Transverse colon (tissue), 4 donors: ENCODE data around the gene BANP. TPM values are rescaled to one million over a fixed set of nuclear protein-coding genes. Genes with fewer than 3 reads are reported as not detected.

Experiments used
- DNase-seq: peaks from one replicate; pipeline ENCODE4 v3.0.0-alpha.2; 2019
- H3K27ac ChIP-seq, 4 donors: fragments of 200-600 bp; sonication (generic); 2 replicates each; pipeline ENCODE4 v1.5.1; 2016 to 2018; ENCODE audit warnings: inconsistent platforms in 4 of 4
- H3K27me3 ChIP-seq: fragments of 200-600 bp; sonication (generic); 2 replicates; pipeline ENCODE4 v1.5.1; 2017; ENCODE audit warnings: inconsistent platforms
- H3K36me3 ChIP-seq, 4 donors: fragments of 200-600 bp; sonication (generic); 2 replicates each; pipeline ENCODE4 v1.5.1; 2017 to 2019; ENCODE audit warnings: inconsistent platforms in 4 of 4
- H3K4me1 ChIP-seq, 4 donors: fragments of 200-600 bp; sonication (generic); 2 replicates each; pipeline ENCODE4 v1.5.1; 2017 to 2020; ENCODE audit warnings: inconsistent platforms in 4 of 4
- H3K4me3 ChIP-seq, 4 donors: fragments of 200-600 bp; sonication (generic); 1 replicate in 1 of 4; 2 replicates in 3 of 4; pipeline versions ENCODE4 v1.5.1 to v1.6.1; 2017 to 2019; ENCODE audit warnings: inconsistent platforms in 4 of 4
- H3K9me3 ChIP-seq, 2 donors: fragments of 200-600 bp; sonication (generic); 2 replicates each; pipeline ENCODE4 v1.5.1; 2017 to 2019; ENCODE audit warnings: inconsistent platforms in 2 of 2
- CTCF ChIP-seq, 5 experiments: fragments of 200-600 bp in 3 of 5; fragments of 450-650 bp in 2 of 5; sonication (generic) in 3 of 5; IDR thresholded peaks; 1 replicate in 2 of 5; 2 replicates in 3 of 5; pipeline ENCODE4 v1.5.1; 2016 to 2017; ENCODE audit warnings: antibody characterized with exemption in 5 of 5, inconsistent platforms in 3 of 5, mild to moderate bottlenecking in 2 of 5, moderate library complexity in 1 of 5
- EP300 ChIP-seq: sonication (generic); formaldehyde crosslinking; IDR thresholded peaks from one replicate; pipeline ENCODE4 v1.6.1; 2017; ENCODE audit warnings: antibody characterized with exemption, low read depth
- POLR2A ChIP-seq: fragments of 450-650 bp; IDR thresholded peaks from one replicate; pipeline ENCODE4 v1.6.1; 2016; ENCODE audit warnings: antibody characterized with exemption, mild to moderate bottlenecking, moderate library complexity
- POLR2AphosphoS5 ChIP-seq, 3 donors: sonication (generic); formaldehyde crosslinking; IDR thresholded peaks; one replicate each; pipeline ENCODE4 v1.6.1; 2016; ENCODE audit warnings: antibody characterized with exemption in 3 of 3
- WGBS, 2 donors: methylation state at CpG; one replicate each; pipeline ENCODE4 v1.1.5; 2018; ENCODE audit warnings: low coverage in 1 of 2; 5-methylcytosine and 5-hydroxymethylcytosine counted together
- in situ Hi-C, 4 donors: fragments of 200-750 bp; cut with MboI; loops; one replicate each; pipeline versions ENCODE4 v1.15.0 to v1.15.1; 2017; ENCODE audit warnings: low sequenced_read_pairs in 3 of 4, low pct_ligation_motif_present in 1 of 4, low pct_unique_long_range_greater_than_20kb in 1 of 4
- intact Hi-C: fragments of 100-400 bp; cut with DNase I; formaldehyde crosslinking; loops from one replicate; pipeline ENCODE4 v1.15.1; 2023; ENCODE audit warnings: low total_unique reads
- total RNA-seq, 4 donors: library from RNA; depleted of rRNA; stranded (reverse); fragments of >200 nt; gene quantifications; one replicate each; pipeline ENCODE4 v1.1.0, GENCODE V29; 2016

BANP gene
- total RNA-seq, 4 donors from 2014 or later, result 15.3 to 25.1 (median 18.7) TPM

DNA sequence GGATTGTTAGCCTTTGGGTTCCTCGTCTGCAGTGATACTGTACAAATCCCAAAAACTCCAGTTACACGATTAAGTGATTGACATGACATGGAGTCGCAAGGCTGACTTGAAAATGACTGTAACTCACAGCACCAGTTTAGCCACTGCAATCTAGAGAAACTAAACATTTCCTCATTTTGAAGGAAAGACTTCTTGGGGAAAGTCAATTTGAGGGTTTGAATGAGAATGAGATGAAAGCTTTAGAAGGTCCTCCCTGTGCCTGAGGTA, 4.8 kb downstream of the BANP start:
- H3K4me3 ChIP-seq, result no peak overlapping the region
- H3K9me3 ChIP-seq, result no peaks in the 10 kb centered on the region
- peaks cover 16 to 41% (median 37%) of the 10 kb centered on the region in 4 donors for H3K4me1 ChIP-seq
- intact Hi-C loops (no loop called here), in situ Hi-C loops (no loop called here)
- no peaks in the 10 kb centered on the region for H3K27me3 ChIP-seq
- TF ChIP-seq POLR2AphosphoS5 (IDR thresholded peaks at IDR 0.05), result no peak
- TF ChIP-seq EP300, result no peak
- no peak for TF ChIP-seq CTCF (IDR thresholded peaks at IDR 0.05)
- 69% methylated on average over 3 of the region's 3 CpGs; no CpG with 5 or more reads in 1 of the 2 donors for WGBS, 2 donors
- DNase-seq, result no peak
- H3K27ac ChIP-seq, result peak overlapping the region; percentile 50 to 98 (median 54)
- H3K36me3 ChIP-seq, result no peaks in the 10 kb centered on the region

DNA sequence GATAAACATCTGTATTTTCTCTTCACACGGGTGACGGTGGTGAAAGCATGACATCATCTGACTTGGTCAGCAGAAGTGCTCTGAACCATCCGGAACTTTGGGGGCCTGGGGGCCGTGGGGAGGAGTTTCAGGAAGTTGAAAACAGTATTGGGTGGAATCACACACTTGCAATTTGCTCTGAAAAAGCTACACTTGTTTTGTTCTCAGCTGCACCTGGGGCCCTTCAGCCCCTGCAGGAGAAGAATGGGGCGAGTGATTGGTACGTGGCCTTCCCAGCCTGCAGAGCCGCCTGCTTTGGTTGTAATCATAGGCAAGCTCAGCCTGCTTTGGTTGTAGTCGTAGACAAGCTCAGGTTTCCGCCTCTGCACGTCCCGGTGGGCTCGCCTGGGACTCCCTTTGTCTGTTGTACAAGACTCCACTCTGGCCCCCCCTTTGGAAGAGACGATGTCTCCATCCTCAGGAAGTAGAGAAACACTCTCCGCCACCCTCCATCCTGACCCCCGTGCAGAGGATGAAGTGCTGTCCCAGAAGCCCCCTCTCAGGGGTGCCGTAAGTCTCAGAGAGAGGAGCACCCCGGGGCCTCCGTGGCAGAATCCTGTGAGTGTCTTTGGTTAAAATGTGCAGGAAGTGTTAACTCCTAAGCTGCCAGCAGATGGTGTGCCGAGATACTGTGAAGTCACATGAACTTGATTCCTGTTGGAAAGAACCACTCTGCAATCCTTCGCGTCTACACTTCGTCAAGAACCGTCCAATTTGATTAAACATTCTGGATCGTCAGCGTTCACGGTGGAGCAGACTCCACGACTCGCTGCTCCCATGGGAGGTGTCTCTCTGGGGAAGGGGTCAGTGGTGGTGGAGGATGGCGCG, 5.4 kb downstream of the BANP start:
- intact Hi-C loops, result no loop called here
- DNase-seq, result peak; percentile 53
- 19 to 61% methylated on average over 4 to 30 of the region's 30 CpGs for WGBS, 2 donors

DNA sequence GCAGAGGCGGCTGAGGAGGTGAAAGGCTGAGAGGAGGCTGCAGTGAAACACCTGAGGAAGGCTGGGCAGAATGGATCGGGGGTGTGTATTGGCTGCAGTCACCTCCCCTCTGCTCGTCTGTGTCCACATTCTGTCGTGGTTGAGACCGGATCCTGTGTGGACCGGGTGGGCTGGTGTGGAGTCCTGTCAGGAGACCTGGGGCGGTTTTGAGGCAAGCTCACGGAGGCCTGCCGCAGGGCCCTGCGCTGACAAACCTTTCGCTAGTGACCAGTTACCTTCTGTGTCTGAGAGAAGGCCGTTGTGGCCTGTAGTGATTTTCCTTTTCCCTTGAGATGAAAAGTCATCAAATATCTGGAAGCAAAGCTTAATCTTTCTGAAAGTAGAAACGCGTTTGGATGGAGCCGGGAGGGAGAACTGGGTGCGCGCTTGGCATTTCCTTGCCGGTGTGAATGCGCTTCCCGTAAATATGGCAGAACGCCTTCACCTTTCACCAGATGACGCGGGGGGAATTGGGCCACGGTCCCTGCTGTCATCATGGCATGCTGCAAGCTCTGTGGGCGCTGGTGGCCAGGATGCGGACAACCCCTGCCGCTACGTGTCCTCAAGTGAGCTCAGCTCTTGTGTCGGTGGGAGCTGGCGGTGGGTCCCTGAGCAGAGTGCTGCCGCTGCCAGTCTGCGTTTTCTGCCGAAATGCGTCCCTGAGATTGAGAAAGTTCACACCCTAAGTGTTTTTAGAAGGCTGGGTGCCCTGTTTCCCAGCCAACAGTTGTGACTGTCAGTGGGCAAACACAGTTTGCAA, 6.3 kb downstream of the BANP start:
- in situ Hi-C loops, result no loop called here
- Histone ChIP-seq H3K4me3 (no peak overlapping the region), H3K27ac (peak overlapping the region in 1 of 4 donors; percentile 50), H3K27me3 (no peaks in the 10 kb centered on the region), H3K4me1 (peaks cover 12 to 37% (median 31%) of the 10 kb centered on the region in 4 donors), H3K36me3 (no peaks in the 10 kb centered on the region), H3K9me3 (no peaks in the 10 kb centered on the region)
- 80 to 94% methylated on average over 1 to 34 of the region's 34 CpGs for WGBS, 2 donors
- intact Hi-C loops, result no loop called here
- DNase-seq, result no peak
- TF ChIP-seq CTCF (IDR thresholded peaks at IDR 0.05), result no peak
- TF ChIP-seq POLR2AphosphoS5 (IDR thresholded peaks at IDR 0.05), result no peak
- no peak for TF ChIP-seq EP300
- no peak for TF ChIP-seq POLR2A

More for the DNA sequence above, 5.4 kb downstream of the BANP start:
- Histone ChIP-seq H3K4me3 (no peak overlapping the region), H3K27me3 (no peaks in the 10 kb centered on the region), H3K36me3 (no peaks in the 10 kb centered on the region), H3K4me1 (peaks cover 16 to 41% (median 37%) of the 10 kb centered on the region in 4 donors), H3K9me3 (no peaks in the 10 kb centered on the region), H3K27ac (peak overlapping the region; percentile 50 to 98 (median 56))
- in situ Hi-C loops, result no loop called here
- TF ChIP-seq POLR2AphosphoS5 (IDR thresholded peaks at IDR 0.05) (peak in 1 of 3 donors; percentile 6), POLR2A (peak; percentile 30), EP300 (no peak), CTCF (IDR thresholded peaks at IDR 0.05) (no peak)

DNA sequence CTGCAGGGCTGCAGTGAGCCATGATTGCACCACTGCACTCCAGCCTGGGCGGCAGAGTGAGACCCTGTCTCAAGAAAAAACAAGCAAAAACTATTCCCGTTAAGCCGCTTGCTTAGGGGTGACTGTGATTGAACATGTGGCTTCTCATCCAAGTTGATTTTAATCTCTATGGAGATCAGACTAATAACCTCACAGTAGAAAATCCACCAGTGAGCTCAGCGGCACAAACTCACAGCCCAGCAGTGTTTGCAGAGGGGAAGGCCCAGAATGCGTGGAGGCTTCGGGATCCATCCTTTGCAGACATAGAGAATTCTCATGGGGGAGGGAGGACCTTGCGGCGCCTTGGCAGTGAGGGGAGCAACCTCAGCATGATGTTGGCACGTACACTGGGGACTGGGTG, 7.4 kb downstream of the BANP start:
- Histone ChIP-seq H3K36me3 (no peaks in the 10 kb centered on the region), H3K27ac (no peak overlapping the region), H3K4me3 (no peak overlapping the region), H3K27me3 (no peaks in the 10 kb centered on the region), H3K9me3 (no peaks in the 10 kb centered on the region), H3K4me1 (peaks cover 7 to 26% (median 21%) of the 10 kb centered on the region in 4 donors)
- WGBS, 2 donors, result 50 to 97% methylated on average over 2 to 9 of the region's 9 CpGs
- TF ChIP-seq POLR2AphosphoS5 (IDR thresholded peaks at IDR 0.05) (no peak), CTCF (IDR thresholded peaks at IDR 0.05) (no peak), EP300 (no peak), POLR2A (no peak)
- in situ Hi-C loops (no loop called here), intact Hi-C loops (no loop called here)
- no peak for DNase-seq
